Neural cell (in vitro differentiated cells): Measurements from ENCODE around the gene PRKCD.

Experiments
- CTCF ChIP-seq: fragments of 450-650 bp; IDR thresholded peaks from 2 replicates; pipeline ENCODE4 v1.5.1; 2014; ENCODE audit warnings: antibody characterized with exemption, mild to moderate bottlenecking, moderate library complexity; ENCODE audit not compliant: poor library complexity, severe bottlenecking
- EP300 ChIP-seq: fragments of 450-650 bp; conservative IDR thresholded peaks from 2 replicates; pipeline ENCODE4 v1.6.1; 2014; ENCODE audit warnings: antibody characterized with exemption, mild to moderate bottlenecking, moderate library complexity; ENCODE audit not compliant: poor library complexity, severe bottlenecking
- EZH2 ChIP-seq: fragments of 200-600, 300-800 bp; shearing (Covaris generic), sonication (generic); IDR thresholded peaks from 2 replicates; pipeline ENCODE4 v1.6.1; 2014; ENCODE audit warnings: antibody characterized with exemption, low read length, borderline replicate concordance, mild to moderate bottlenecking; ENCODE audit not compliant: insufficient read depth, poor library complexity, severe bottlenecking
- POLR2AphosphoS5 ChIP-seq: IDR thresholded peaks from 2 replicates; pipeline ENCODE4 v1.6.1; 2012
- SMC3 ChIP-seq: fragments of 450-650 bp; conservative IDR thresholded peaks from 2 replicates; pipeline ENCODE4 v1.6.1; 2014; ENCODE audit warnings: antibody characterized with exemption, mild to moderate bottlenecking, moderate library complexity; ENCODE audit not compliant: poor library complexity
- TAF1 ChIP-seq: IDR thresholded peaks from 2 replicates; pipeline ENCODE4 v1.6.1; 2012; ENCODE audit warnings: low read depth

- TF ChIP-seq CTCF (no peak), POLR2AphosphoS5 (no peak), EP300 (no peak), SMC3 (no peak), TAF1 (no peak), EZH2 (no peak)
Measured at GRCh38 chr3:53163444-53164387, 2.7 kb downstream of the PRKCD start.
